HG03460 (cell line): ENCODE measurements around the gene SLCO4C1.

Experiments used
- ATAC-seq: cut with Tn5 transposase; IDR thresholded peaks from one replicate; pipeline ENCODE4 v1.9.1; 2021; ENCODE audit not compliant: unreplicated experiment

Gene SLCO4C1

GRCh38 chr5:102271759-102272158 lies 24.3 kb downstream of the SLCO4C1 start:
- no peak for ATAC-seq

GRCh38 chr5:102270036-102270435 lies 26.0 kb downstream of the SLCO4C1 start:
- ATAC-seq, result no peak

GRCh38 chr5:102262688-102263087 lies 33.4 kb downstream of the SLCO4C1 start:
- no peak for ATAC-seq

DNA sequence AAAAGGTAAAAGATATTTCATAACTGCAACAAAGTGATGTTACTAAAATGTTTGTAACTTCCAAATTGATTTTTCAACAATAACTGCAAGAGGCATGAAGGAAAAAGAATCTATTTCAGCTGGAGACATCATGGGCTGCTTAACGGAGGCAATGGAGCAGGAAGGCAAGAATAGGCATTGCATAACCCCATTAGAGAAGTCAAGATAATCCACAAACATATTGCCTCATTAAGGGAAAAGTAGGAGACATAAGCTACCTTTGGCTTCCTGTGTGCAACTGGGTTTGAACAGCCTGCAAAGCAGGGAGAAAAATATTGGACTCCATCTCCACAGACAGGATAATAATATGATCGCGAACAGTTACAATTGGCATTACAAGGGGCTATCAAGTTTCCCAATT lies 46.7 kb downstream of the SLCO4C1 start:
- ATAC-seq, result no peak

DNA sequence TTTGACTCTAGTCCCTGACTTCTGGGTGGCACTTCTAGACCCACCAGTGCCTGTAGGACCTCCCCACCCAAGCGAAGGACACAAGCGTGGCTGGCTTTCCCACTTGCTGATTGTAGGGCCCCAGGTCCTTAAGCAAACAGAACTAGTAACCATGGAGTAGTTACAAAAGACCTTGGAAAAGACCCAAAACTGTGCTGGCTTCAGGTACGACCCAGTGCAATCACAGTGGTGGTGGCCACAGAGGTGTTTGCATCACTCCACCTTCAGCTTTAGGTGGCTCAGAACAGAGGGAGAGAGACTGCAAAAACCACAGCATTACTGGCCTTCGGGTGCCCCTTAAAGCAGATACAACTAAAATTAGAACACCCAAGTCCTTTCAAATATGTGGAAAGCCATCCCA lies 52.9 kb downstream of the SLCO4C1 start:
- ATAC-seq, result no peak

- no peak for ATAC-seq
Measured at GRCh38 chr5:102241809-102242421, 54.2 kb downstream of the SLCO4C1 start.

DNA sequence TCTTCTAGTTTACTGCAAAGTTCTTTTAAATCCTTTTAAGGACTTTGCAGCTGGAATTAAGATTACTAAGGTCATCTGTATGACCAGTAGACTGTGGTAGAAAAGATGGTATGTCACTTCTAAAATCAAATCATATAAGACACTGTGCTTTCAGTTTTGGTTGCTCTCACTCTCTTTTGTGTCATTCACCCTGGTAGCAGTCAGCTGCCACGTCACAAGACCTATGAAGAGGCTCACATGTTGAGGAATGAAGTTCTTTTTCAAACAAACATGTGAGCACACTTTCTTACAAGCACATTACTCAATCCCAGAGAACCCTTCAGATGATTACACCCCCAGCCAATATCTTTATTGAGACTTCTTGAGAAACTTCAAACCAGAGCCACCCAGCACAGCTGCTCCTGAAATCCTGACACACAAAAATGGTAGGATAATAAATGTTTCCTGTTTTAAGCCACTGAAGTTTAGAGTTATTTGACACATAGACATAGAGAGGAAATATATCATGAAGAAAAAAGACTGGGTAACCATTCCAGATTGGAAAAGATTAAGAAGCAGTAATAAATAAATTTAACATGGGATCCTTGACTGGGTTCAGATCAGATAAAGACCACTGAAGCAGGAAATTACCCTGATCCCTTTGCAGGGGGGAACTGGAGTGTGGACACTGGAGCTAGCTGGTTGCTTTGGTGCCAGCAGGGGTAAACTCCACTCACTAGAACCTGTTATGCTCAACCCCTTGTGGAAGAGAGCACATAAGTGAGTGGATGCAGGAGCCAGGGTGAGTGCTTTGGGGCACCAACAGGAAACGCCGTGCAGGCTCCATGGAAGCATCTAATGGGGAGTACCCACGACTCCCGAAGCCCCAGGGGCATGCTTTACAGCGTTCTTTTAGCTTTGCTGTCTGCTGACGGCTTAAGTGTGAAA lies 64.1 kb downstream of the SLCO4C1 start:
- peak; percentile 77 for ATAC-seq

DNA sequence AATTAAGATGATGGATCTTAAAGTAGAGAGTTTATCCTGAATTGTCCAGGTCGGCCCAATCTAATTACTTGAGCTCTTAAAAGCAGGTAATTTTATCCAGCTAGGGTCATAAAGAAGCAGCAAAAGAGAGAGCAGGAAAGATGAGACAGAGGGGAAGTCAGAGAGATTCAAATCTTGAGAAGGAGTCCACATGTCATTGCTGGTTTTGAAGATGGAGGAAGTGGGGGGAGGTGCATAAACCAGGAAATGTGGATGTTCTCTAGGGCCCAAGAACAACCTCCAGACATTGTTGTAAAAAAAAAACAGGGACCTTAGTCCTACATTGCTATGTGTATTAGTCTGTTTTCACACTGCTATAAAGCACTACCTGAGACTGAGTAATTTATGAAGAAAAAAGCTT lies 66.4 kb downstream of the SLCO4C1 start:
- ATAC-seq, result no peak

DNA sequence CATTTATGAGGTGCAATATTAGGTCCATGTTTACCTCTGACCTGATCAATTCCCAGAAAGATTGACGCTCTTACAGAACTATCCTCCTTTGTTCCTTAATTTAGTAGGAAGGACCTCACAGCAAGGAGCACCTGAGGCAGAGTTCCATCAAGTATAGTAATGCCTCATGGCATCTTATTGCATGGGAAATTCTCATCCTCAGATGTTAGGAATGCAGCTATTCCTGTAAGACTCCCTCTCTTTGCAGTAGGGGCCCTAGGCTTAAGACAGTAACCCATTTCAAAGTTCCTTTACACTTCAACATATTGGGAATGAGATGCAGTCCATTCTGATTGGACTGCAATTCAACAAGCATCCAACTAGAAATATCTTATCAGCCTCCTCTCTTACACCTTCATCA lies 69.8 kb downstream of the SLCO4C1 start:
- ATAC-seq, result no peak

DNA sequence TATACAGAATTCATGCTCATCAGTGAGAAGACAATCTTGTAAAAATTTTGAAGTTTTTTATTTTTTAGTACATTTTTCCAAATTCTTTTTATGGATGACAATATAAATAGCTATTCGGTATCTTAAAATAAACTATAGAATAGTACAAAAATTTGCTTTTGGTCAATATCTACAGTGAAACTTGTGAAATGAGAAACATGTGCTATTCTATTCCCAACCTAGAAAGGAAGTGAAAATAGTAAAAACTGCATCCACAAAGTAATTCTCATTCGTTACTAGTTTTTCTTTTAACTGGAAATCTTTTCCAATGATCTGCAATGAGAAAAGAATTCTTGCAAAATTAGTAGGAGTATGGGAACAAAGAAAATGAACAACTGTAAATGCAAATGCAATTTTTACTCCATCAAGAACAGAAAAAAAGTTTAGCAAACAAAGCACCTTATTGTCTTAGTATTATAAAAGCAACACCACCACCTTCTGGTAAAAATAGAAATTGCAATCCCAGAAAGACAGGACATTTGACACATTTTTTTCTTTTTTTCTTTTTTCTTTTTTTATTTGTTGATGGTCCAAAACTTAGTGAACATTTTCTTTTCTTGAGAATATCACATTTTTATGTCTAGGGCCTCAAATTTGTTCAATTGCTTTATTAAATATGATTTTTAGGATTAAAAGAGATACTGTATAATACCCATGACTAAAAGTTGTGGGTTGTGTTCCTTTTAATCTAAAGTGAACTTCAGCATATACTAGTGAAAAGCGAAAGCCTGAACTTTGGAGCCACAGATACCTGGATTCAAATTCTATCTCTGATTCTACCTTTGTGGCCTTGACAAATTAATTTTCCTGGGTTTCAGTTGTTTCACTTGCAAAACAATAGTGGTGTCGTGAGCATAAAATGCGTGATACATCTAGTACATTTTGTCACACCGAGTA lies 72.3 kb downstream of the SLCO4C1 start:
- no peak for ATAC-seq

DNA sequence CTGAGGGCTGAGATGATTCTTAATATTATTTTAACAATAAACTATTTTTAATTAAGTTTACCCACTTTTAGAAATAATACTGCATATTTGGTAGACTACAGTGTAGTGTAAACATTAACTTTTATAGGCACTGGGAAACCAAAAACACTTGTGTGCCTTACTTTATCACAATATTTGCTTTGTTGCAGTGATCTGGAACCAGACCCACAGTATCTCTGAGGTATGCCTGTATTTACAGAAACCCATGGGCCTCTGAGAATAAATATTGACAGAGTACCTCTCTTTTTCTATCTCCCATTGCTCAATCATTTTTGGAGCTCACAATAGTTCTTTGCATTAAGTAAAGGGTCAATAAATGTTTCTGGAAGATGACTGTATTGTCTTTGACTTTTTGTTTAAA lies 73.3 kb downstream of the SLCO4C1 start:
- no peak for ATAC-seq

GRCh38 chr5:102221949-102222348 lies 74.1 kb downstream of the SLCO4C1 start:
- ATAC-seq, result no peak

DNA sequence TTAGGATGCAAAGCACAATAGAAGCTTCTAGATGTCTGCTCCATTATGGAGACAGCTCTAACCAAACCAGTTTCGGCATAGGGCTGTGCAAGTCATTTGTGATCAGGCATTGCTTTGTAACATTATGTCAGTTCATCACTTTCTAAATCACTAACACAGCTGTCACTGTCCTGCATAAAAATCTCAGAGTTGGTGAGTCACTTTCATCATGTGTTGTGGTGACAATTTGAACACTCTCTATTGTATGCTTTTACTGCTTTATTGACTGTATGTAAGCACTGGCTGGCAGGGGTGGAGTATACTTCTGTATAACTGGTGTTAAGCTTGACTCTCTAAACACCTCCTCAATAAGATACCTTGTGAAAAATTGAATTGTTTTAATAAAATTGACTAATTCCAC lies 77.9 kb downstream of the SLCO4C1 start:
- ATAC-seq, result no peak

DNA sequence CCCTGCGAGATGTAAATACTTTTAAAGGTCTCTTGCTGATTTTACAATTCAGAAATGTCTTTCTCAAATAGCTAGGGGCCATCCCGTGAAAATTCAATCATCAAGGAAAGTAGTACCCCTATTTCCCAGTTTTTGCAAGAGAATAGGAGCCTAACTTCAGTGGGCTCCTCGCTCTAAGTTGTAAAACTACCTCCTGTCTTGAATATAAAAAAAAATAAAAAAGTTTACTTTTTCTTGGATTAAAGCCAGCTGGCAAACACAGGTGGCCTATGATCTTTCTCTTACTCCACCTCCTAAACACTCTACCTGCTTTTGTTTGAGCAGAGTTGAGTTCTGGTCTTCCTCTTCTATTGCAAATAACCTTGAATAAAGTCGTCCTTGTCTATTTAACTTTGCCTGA lies 79.4 kb downstream of the SLCO4C1 start:
- no peak for ATAC-seq

- ATAC-seq, result no peak
Measured at GRCh38 chr5:102211165-102211564, 84.9 kb downstream of the SLCO4C1 start.

- ATAC-seq, result no peak
Measured at GRCh38 chr5:102200861-102201260, 95.2 kb downstream of the SLCO4C1 start.

DNA sequence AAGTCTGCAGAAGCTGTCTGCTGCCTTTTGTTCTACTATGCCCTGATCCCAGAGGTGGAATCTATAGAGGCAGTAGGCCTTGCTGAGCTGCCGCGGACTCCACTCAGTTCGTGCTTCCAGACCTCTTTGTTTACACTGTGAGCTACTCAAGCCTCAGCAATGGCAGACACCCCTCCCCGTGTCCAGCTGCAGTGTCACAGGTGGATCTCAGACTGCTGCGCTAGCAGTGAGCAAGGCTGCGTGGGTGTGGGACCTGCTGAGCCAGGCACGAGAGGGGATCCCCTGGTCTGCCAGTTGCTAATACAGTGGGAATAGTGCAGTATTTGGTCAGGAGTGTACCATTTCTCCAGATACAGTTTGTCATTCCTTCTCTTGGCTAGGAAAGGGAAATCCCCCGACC lies 99.6 kb downstream of the SLCO4C1 start:
- ATAC-seq, result no peak
